H1 (cell line): Measurements from ENCODE around the gene OSCP1. TPM values are rescaled to one million over a fixed set of nuclear protein-coding genes. Genes with fewer than 3 reads are reported as not detected.

Experiments used
- CTCF ChIA-PET: fragments of 300-600 bp; sonication (Branson Sonifier 250); formaldehyde crosslinking; loops from one replicate; lab custom pipeline; 2021; ENCODE audit not compliant: partially characterized antibody; lab: Charles Lee
- POLR2A ChIA-PET: fragments of 300-600 bp; sonication (Branson Sonifier 250); formaldehyde crosslinking; loops from one replicate; lab custom pipeline; 2021; ENCODE audit warnings: inconsistent platforms; ENCODE audit not compliant: partially characterized antibody; lab: Charles Lee
- DNase-seq, 2 experiments: peaks; one replicate each; pipeline versions ENCODE4 v3.0.0 to v3.0.0-alpha.2; 2010 to 2022; ENCODE audit warnings: low spot score in 2 of 2, low read depth in 1 of 2, mixed read lengths in 1 of 2
- FAIRE-seq: peaks from 2 replicates; lab custom pipeline; 2011; peaks lifted over from hg19 to GRCh38; lab: Jason Lieb, UNC
- H2AFZ ChIP-seq: 2 replicates; pipeline ENCODE4 v1.8.1; 2012; ENCODE audit warnings: low read length, inconsistent platforms
- H2AK5ac ChIP-seq: 2 replicates; pipeline ENCODE4 v1.6.1; 2013; ENCODE audit warnings: low read depth, low read length
- H2BK120ac ChIP-seq: replicated peaks from 2 replicates; pipeline ENCODE3; 2013; ENCODE audit warnings: low read depth, low read length, inconsistent platforms
- H2BK12ac ChIP-seq: 2 replicates; pipeline ENCODE4 v1.6.1; 2013; ENCODE audit warnings: low read depth, low read length
- H2BK15ac ChIP-seq: 2 replicates; pipeline ENCODE4 v1.6.1; 2013; ENCODE audit warnings: low read length
- H2BK20ac ChIP-seq: 2 replicates; pipeline ENCODE4 v1.6.1; 2013; ENCODE audit warnings: low read length
- H2BK5ac ChIP-seq: 2 replicates; pipeline ENCODE4 v1.6.1; 2013; ENCODE audit warnings: low read depth, low read length
- H3K14ac ChIP-seq: 2 replicates; pipeline ENCODE4 v1.6.1; 2013; ENCODE audit warnings: inconsistent platforms; ENCODE audit not compliant: insufficient read length
- H3K18ac ChIP-seq: 2 replicates; pipeline ENCODE4 v1.6.1; 2013; ENCODE audit warnings: low read length; ENCODE audit errors: extremely low read depth
- H3K23ac ChIP-seq: 2 replicates; pipeline ENCODE4 v1.6.1; 2013; ENCODE audit warnings: inconsistent platforms; ENCODE audit not compliant: insufficient read length
- H3K23me2 ChIP-seq: 2 replicates; pipeline ENCODE4 v1.6.1; 2013; ENCODE audit warnings: low read depth, low read length
- H3K27ac ChIP-seq: 2 replicates; pipeline ENCODE4 v1.6.1; 2011; ENCODE audit warnings: low read depth, low read length, inconsistent platforms
- H3K27me3 ChIP-seq, 4 experiments: replicated peaks in 1 of 4; 1 replicate in 1 of 4; 2 replicates in 3 of 4; pipeline versions ENCODE4 v1.6.1 to v1.8.1; 2011 to 2013; ENCODE audit warnings: low read length in 3 of 4, mild to moderate bottlenecking in 3 of 4, inconsistent platforms in 2 of 4, mixed read lengths in 2 of 4, moderate library complexity in 1 of 4; ENCODE audit not compliant: control insufficient read depth in 3 of 4, insufficient read depth in 3 of 4; ENCODE audit errors: extremely low read depth in 1 of 4
- H3K36me3 ChIP-seq, 4 experiments: 2 replicates each; pipeline versions ENCODE4 v1.6.1 to v1.8.1; 2011 to 2013; ENCODE audit warnings: mild to moderate bottlenecking in 4 of 4, low read length in 3 of 4, moderate library complexity in 2 of 4, control low read depth in 1 of 4, inconsistent platforms in 1 of 4; ENCODE audit not compliant: insufficient read depth in 4 of 4, control insufficient read depth in 2 of 4
- H3K4ac ChIP-seq: replicated peaks from 2 replicates; pipeline ENCODE3; 2013; ENCODE audit warnings: low read length, low read depth, mixed read lengths, inconsistent platforms; ENCODE audit not compliant: insufficient read length
- H3K4me1 ChIP-seq, 4 experiments: replicated peaks in 1 of 4; 1 replicate in 1 of 4; 2 replicates in 3 of 4; pipeline versions ENCODE4 v1.6.1 to v1.8.1; 2011 to 2013; ENCODE audit warnings: low read length in 3 of 4, inconsistent platforms in 2 of 4, mixed read lengths in 1 of 4; ENCODE audit not compliant: insufficient read depth in 4 of 4, control insufficient read depth in 3 of 4
- H3K4me2 ChIP-seq, 2 experiments: 2 replicates each; pipeline versions ENCODE4 v1.6.1 to v1.8.1; 2011 to 2013; ENCODE audit warnings: low read depth in 2 of 2, low read length in 2 of 2, control low read depth in 1 of 2, inconsistent platforms in 1 of 2, mild to moderate bottlenecking in 1 of 2; ENCODE audit not compliant: insufficient read depth in 1 of 2
- H3K4me3 ChIP-seq, 4 experiments: fragments of 200-600, 300-600 bp in 1 of 4; sonication (generic), shearing (Covaris generic), sonication (Bioruptor Twin) in 1 of 4; 2 replicates each; pipeline versions ENCODE4 v1.5.1 to v1.8.1; 2011 to 2016; ENCODE audit warnings: low read length in 4 of 4, low read depth in 3 of 4, control low read depth in 2 of 4, inconsistent platforms in 2 of 4, mild to moderate bottlenecking in 2 of 4, mixed read lengths in 1 of 4, moderate library complexity in 1 of 4; ENCODE audit not compliant: insufficient read depth in 2 of 4; ENCODE audit errors: extremely low read depth in 1 of 4
- H3K56ac ChIP-seq: replicated peaks from 2 replicates; pipeline ENCODE3; 2013; ENCODE audit warnings: low read depth, mild to moderate bottlenecking, mixed read lengths, low read length, inconsistent platforms; ENCODE audit not compliant: insufficient read length
- H3K79me1 ChIP-seq: 2 replicates; pipeline ENCODE4 v1.6.1; 2013; ENCODE audit warnings: low read depth, low read length, control low read depth
- H3K79me2 ChIP-seq, 2 experiments: 2 replicates each; pipeline versions ENCODE4 v1.6.1 to v1.8.1; 2012 to 2013; ENCODE audit warnings: low read length in 2 of 2, mild to moderate bottlenecking in 2 of 2, inconsistent platforms in 1 of 2; ENCODE audit not compliant: insufficient read depth in 2 of 2, control insufficient read depth in 1 of 2
- H3K9ac ChIP-seq, 4 experiments: replicated peaks in 1 of 4; 1 replicate in 1 of 4; 2 replicates in 3 of 4; pipeline versions ENCODE4 v1.6.1 to v1.8.1; 2011 to 2013; ENCODE audit warnings: low read depth in 3 of 4, low read length in 3 of 4, control low read depth in 2 of 4, mild to moderate bottlenecking in 2 of 4, moderate library complexity in 2 of 4, inconsistent platforms in 1 of 4; ENCODE audit errors: extremely low read depth in 1 of 4
- H3K9me3 ChIP-seq, 2 experiments: 2 replicates each; pipeline versions ENCODE4 v1.6.1 to v1.8.1; 2012 to 2013; ENCODE audit warnings: mild to moderate bottlenecking in 2 of 2, moderate library complexity in 2 of 2, control low read depth in 1 of 2, inconsistent platforms in 1 of 2, low read depth in 1 of 2, low read length in 1 of 2, mixed read lengths in 1 of 2; ENCODE audit not compliant: insufficient read depth in 2 of 2
- H4K20me1 ChIP-seq, 2 experiments: replicated peaks in 1 of 2; 2 replicates each; pipeline versions ENCODE3 to v1.8.1; 2011 to 2013; ENCODE audit warnings: inconsistent platforms in 2 of 2, low read length in 2 of 2, mild to moderate bottlenecking in 1 of 2; ENCODE audit not compliant: insufficient read depth in 2 of 2, control insufficient read depth in 1 of 2
- H4K5ac ChIP-seq: 2 replicates; pipeline ENCODE4 v1.6.1; 2013; ENCODE audit warnings: low read length, low read depth, mixed read lengths, inconsistent platforms; ENCODE audit not compliant: insufficient read length
- H4K8ac ChIP-seq: 2 replicates; pipeline ENCODE4 v1.8.0; 2013; ENCODE audit warnings: mild to moderate bottlenecking, moderate library complexity, low read length, inconsistent platforms; ENCODE audit not compliant: insufficient read depth; ENCODE audit errors: extremely low read depth
- H4K91ac ChIP-seq: replicated peaks from 2 replicates; pipeline ENCODE3; 2013; ENCODE audit warnings: low read length, mixed read lengths, inconsistent platforms; ENCODE audit not compliant: insufficient read length
- BCL11A ChIP-seq, 2 experiments: IDR thresholded peaks; one replicate each; pipeline ENCODE4 v1.6.1; 2011; ENCODE audit warnings: low read depth in 2 of 2, low read length in 2 of 2, mild to moderate bottlenecking in 2 of 2
- CHD2 ChIP-seq: IDR thresholded peaks from 2 replicates; pipeline ENCODE4 v1.6.1; 2012; ENCODE audit warnings: low read length, improper control_type of control experiment
- CREB1 ChIP-seq: IDR thresholded peaks from 2 replicates; pipeline ENCODE4 v1.6.1; 2012; ENCODE audit warnings: inconsistent platforms
- CTBP2 ChIP-seq: IDR thresholded peaks from 2 replicates; pipeline ENCODE4 v1.7.0; 2011; ENCODE audit warnings: borderline replicate concordance, mild to moderate bottlenecking, moderate library complexity, mixed read lengths, low read length; ENCODE audit not compliant: insufficient read depth, insufficient read length
- RXRA ChIP-seq: IDR thresholded peaks from 2 replicates; pipeline ENCODE4 v1.6.1; 2011; ENCODE audit warnings: low read depth, mild to moderate bottlenecking, low read length, moderate library complexity; ENCODE audit not compliant: insufficient read depth
- SAP30 ChIP-seq: fragments of 300-600 bp; sonication (generic); IDR thresholded peaks from 2 replicates; pipeline ENCODE4 v1.7.1; 2012; ENCODE audit warnings: low read length, moderate library complexity, mild to moderate bottlenecking, inconsistent platforms; ENCODE audit not compliant: insufficient read depth, insufficient replicate concordance
- SIN3A ChIP-seq, 2 experiments: IDR thresholded peaks in 1 of 2; conservative IDR thresholded peaks in 1 of 2; 2 replicates each; pipeline ENCODE4 v1.6.1; 2011 to 2012; ENCODE audit warnings: low read length in 2 of 2, improper control_type of control experiment in 1 of 2, low read depth in 1 of 2, mild to moderate bottlenecking in 1 of 2
- SIX5 ChIP-seq: IDR thresholded peaks from 2 replicates; pipeline ENCODE4 v1.6.1; 2011; ENCODE audit warnings: mild to moderate bottlenecking, low read depth, low read length
- SUZ12 ChIP-seq: fragments of 200-600 bp; sonication (generic); IDR thresholded peaks from 2 replicates; pipeline ENCODE4 v1.6.1; 2012; ENCODE audit warnings: mild to moderate bottlenecking, inconsistent platforms, low read length, moderate library complexity, mixed read lengths
- YY1 ChIP-seq: IDR thresholded peaks from 2 replicates; pipeline ENCODE4 v1.6.1; 2011; ENCODE audit warnings: low read depth, mild to moderate bottlenecking, low read length
- WGBS, 2 experiments: shearing (Covaris generic) in 1 of 2; methylation state at CpG; one replicate each; pipeline versions ENCODE4 v1.1.6 to v1.1.7; 2013 to 2015; ENCODE audit warnings: low lambda C conversion rate in 2 of 2, mixed read lengths in 2 of 2, inconsistent platforms in 1 of 2, low coverage in 1 of 2, missing lambda C conversion rate in 1 of 2; ENCODE audit not compliant: insufficient replicate concordance in 2 of 2, insufficient coverage in 1 of 2, insufficient read length in 1 of 2; ENCODE audit errors: extremely low coverage in 1 of 2, missing lambda C conversion rate in 1 of 2; 5-methylcytosine and 5-hydroxymethylcytosine counted together
- polyA plus RNA-seq, 7 experiments: library from polyadenylated mRNA; depleted of rRNA in 3 of 7; stranded (reverse) in 5 of 7; unstranded in 2 of 7; fragments of >200 nt in 5 of 7; fragments of 200-250 nt in 2 of 7; gene quantifications; 1 replicate in 5 of 7; 2 replicates in 1 of 7; 4 replicates in 1 of 7; pipeline versions ENCODE4 v1.2.1 to v1.2.3, GENCODE V29; 2011 to 2013; ENCODE audit warnings: missing spikeins in 2 of 7, mixed read lengths in 2 of 7
- total RNA-seq: library from RNA; stranded (reverse); fragmentation: NEBNext Ultra II Directional; extraction: Animal tissue kit (Norgen Biotek cat#: 25700); gene quantifications from 2 replicates; pipeline ENCODE4 v1.2.1, GENCODE V29; 2021

Gene OSCP1
- total and polyA plus RNA-seq, 2 of the 8 experiments (the other 6 are each of a cell fraction or from before 2014, with no cell fraction given): 1.8 to 3.3 TPM

GRCh38 chr1:36385410-36386264 lies 64.6 kb downstream of the OSCP1 start, which contains the start of gene STK40:
STK40 (minus strand) TSS chr1:36385924; CDS start chr1:36361332, 24,592 bp downstream.
- DNase-seq: peak; percentile 91 to 98
- ChIA-PET POLR2A (interaction anchor here (0.7 to 3.6 kb wide), 30 partner anchors 16 to 237 kb away, joined by 3 to 40 read pairs (median 6); partner anchors contain the start of genes EVA1B, MRPS15, SH3D21 and THRAP3), CTCF (interaction anchor here (0.7 to 9.8 kb wide), 13 partner anchors 11 to 208 kb away, joined by 3 to 90 read pairs (median 5); partner anchors contain the start of gene LSM10)
- Histone ChIP-seq H3K14ac (no peak within 1 kb of the TSS), H4K20me1 (peaks cover 2 to 17% of the 10 kb centered on the region in 2 experiments), H3K79me2 (peaks cover 6 to 42% of the 10 kb centered on the region in 2 experiments), H3K18ac (peak within 1 kb of the TSS; percentile 92), H3K4me1 (peaks cover 6 to 17% (median 10%) of the 10 kb centered on the region in 4 experiments; a peak in 6 of 7 replicates), H3K56ac (peak within 1 kb of the TSS; percentile 83), H3K79me1 (peaks cover 5% of the 10 kb centered on the region; the same call in 1 of the 2 replicates), H4K91ac (peak within 1 kb of the TSS; percentile 87), H3K4ac (peak within 1 kb of the TSS; percentile 44), H2BK20ac (peak within 1 kb of the TSS; percentile 22; the same call in 1 of the 2 replicates), H4K5ac (peak within 1 kb of the TSS; percentile 74), H2BK15ac (peak within 1 kb of the TSS; percentile 49; the same call in 1 of the 2 replicates), H4K8ac (peak within 1 kb of the TSS; percentile 89; the same call in 1 of the 2 replicates), H3K9ac (peak within 1 kb of the TSS; percentile 85 to 95 (median 88)), H2BK12ac (peak within 1 kb of the TSS; percentile 99), H3K4me2 (peak within 1 kb of the TSS; percentile 83 to 95), H3K23ac (no peak within 1 kb of the TSS), H2BK5ac (peak within 1 kb of the TSS; percentile 97), H3K36me3 (no peaks in the 10 kb centered on the region), H2AK5ac (peak within 1 kb of the TSS; percentile 95), H2AFZ (no peak within 1 kb of the TSS), H3K4me3 (peak within 1 kb of the TSS; percentile 71 to 94 (median 92)), H3K23me2 (peaks cover 9% of the 10 kb centered on the region; the same call in 1 of the 2 replicates), H3K27me3 (no peaks in the 10 kb centered on the region), H3K9me3 (no peaks in the 10 kb centered on the region), H3K27ac (peak within 1 kb of the TSS; percentile 94), H2BK120ac (peak within 1 kb of the TSS; percentile 56)
- FAIRE-seq: peak; percentile 69
- WGBS, 2 experiments: 1% methylated on average over 43 of the region's 82 CpGs; no CpG with 5 or more reads in 1 of the 2 experiments
- TF ChIP-seq SUZ12 (no peak), CHD2 (peak; percentile 91), YY1 (peak; percentile 99), CREB1 (peak; percentile 63; the same call in 1 of the 2 replicates), CTBP2 (no peak), SIX5 (peak; percentile 74), SIN3A (conservative IDR thresholded peaks at IDR 0.05 in 1 of 2, IDR thresholded peaks at IDR 0.05 in 1 of 2; ENCODE audit: low read depth in 1 of 2, low read length in 2 of 2) (peak; percentile 81 to 85; a peak in 3 of 4 replicates), SAP30 (peak; percentile 4), RXRA (no peak), BCL11A (IDR thresholded peaks at IDR 0.05; ENCODE audit: low read depth in 2 of 2, low read length in 2 of 2) (no peak)
